ENCODE data around the gene KRTAP10-1. TPM values are rescaled to one million over a fixed set of nuclear protein-coding genes. Genes with fewer than 3 reads are reported as not detected.

Gene KRTAP10-1
- total and polyA plus RNA-seq, 2 of the 13 experiments (the other 11 are each of a cell fraction or from before 2014, with no cell fraction given), result not detected

DNA sequence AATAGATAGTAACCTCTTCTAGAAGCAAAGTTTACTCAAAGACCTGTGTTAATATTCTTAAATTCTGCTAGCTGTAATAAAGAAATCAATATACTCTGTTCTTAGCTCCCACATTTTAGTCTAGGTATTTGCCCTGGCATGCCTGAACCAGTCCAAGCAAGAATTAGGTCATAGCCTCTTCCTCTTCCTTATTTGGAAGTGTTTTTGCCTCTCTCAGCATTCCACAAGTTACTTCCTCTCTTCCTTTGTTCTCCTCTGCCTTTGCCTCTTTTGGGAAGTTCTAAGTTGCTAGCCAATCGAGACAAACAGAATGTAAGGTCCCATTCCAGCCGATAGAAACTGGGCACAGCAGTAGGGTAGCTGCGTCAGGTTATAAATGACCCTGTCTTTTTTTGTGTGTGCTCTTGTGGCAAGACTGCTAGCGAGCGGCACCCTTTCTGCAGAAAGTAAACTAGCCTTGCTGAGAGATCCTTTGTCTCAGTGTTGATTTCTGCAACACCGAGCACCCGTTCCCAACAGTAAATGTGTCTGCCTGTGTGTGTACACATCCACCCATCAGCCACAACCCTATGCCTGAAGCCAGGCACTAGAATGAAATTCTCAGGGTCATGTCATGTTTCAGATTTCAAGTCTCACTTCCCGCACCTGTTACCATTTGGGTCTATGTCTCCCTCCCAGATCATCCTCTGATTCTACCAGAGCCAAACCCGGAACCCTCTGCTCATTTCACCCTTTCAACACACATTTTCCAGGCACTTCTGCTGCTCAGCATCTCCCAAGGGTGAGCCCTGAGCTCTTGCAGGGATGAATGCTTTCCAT, 47.2 kb downstream of the KRTAP10-1 start (continued):
- TF ChIP-seq TSC22D2 (CRISPR knock-in tag; IDR thresholded peaks at IDR 0.05; ENCODE audit: borderline replicate concordance) (no peak), HNRNPH1 (optimal IDR thresholded peaks at IDR 0.05; ENCODE audit: low read depth, low read length) (no peak), YEATS4 (CRISPR knock-in tag; IDR thresholded peaks at IDR 0.05; ENCODE audit: borderline replicate concordance) (no peak), PLRG1 (conservative IDR thresholded peaks at IDR 0.05) (no peak), ZNF543 (CRISPR knock-in tag; IDR thresholded peaks at IDR 0.05) (no peak), HCFC1 (IDR thresholded peaks at IDR 0.05; ENCODE audit: low read depth, low read length) (no peak), NONO (IDR thresholded peaks at IDR 0.05) (no peak), NONO (CRISPR knock-in tag; conservative IDR thresholded peaks at IDR 0.05) (no peak), TBL1XR1 (IDR thresholded peaks at IDR 0.05; ENCODE audit: borderline replicate concordance, low read length, partially characterized antibody) (no peak), FOSL1 (CRISPR knock-in tag; IDR thresholded peaks at IDR 0.05; ENCODE audit: borderline replicate concordance) (no peak), WIZ (CRISPR knock-in tag; IDR thresholded peaks at IDR 0.05) (no peak), NR3C1 (CRISPR knock-in tag; IDR thresholded peaks at IDR 0.05) (no peak), SRF (IDR thresholded peaks at IDR 0.05; ENCODE audit: low read depth, low read length) (peak; percentile 7; the same call in 1 of the 2 replicates), ZFP1 (CRISPR knock-in tag; IDR thresholded peaks at IDR 0.05) (no peak), ZNF850 (CRISPR knock-in tag; conservative IDR thresholded peaks at IDR 0.05) (no peak), TP53 (CRISPR knock-in tag; conservative IDR thresholded peaks at IDR 0.05) (peak; percentile 95), ZNF562 (CRISPR knock-in tag; IDR thresholded peaks at IDR 0.05; ENCODE audit: borderline replicate concordance) (peak; percentile 96), MED1 (CRISPR knock-in tag; IDR thresholded peaks at IDR 0.05) (peak; percentile 28; the same call in 1 of the 2 replicates)
- TF ChIP-seq, protein P1, sequence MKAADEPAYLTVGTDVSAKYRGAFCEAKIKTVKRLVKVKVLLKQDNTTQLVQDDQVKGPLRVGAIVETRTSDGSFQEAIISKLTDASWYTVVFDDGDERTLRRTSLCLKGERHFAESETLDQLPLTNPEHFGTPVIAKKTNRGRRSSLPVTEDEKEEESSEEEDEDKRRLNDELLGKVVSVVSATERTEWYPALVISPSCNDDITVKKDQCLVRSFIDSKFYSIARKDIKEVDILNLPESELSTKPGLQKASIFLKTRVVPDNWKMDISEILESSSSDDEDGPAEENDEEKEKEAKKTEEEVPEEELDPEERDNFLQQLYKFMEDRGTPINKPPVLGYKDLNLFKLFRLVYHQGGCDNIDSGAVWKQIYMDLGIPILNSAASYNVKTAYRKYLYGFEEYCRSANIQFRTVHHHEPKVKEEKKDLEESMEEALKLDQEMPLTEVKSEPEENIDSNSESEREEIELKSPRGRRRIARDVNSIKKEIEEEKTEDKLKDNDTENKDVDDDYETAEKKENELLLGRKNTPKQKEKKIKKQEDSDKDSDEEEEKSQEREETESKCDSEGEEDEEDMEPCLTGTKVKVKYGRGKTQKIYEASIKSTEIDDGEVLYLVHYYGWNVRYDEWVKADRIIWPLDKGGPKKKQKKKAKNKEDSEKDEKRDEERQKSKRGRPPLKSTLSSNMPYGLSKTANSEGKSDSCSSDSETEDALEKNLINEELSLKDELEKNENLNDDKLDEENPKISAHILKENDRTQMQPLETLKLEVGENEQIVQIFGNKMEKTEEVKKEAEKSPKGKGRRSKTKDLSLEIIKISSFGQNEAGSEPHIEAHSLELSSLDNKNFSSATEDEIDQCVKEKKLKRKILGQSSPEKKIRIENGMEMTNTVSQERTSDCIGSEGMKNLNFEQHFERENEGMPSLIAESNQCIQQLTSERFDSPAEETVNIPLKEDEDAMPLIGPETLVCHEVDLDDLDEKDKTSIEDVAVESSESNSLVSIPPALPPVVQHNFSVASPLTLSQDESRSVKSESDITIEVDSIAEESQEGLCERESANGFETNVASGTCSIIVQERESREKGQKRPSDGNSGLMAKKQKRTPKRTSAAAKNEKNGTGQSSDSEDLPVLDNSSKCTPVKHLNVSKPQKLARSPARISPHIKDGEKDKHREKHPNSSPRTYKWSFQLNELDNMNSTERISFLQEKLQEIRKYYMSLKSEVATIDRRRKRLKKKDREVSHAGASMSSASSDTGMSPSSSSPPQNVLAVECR (CRISPR knock-in tag; IDR thresholded peaks at IDR 0.05; ENCODE audit: borderline replicate concordance), result no peak

All from HepG2 (cell line).